ENCODE measurements around the gene TEX48.

Gene TEX48

DNA sequence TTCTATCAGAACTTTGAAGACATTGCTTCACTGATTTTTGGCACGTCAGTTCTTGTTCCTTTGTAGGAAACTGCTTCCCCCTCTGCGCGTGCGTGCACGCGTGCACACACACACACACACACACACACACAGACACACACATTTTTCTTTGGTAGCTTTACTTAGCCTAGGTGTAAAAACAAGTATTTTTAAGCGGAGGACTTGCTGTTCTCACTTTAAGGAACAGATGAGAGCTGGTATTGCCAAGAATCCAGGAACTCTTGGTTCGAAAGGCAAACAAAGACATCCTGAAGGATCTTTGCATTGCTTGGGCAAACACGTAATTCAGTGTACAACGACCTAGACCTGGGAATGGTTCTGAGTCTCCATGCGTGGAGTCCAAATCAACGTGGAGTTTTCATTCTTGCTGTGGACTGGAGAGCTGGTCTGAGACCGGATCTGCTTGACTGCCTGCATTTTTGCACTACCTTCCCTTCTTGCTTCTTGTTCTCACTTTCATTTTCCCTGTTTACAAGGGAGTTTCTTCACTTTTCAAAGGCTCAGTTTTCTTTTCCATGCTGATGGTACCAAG lies 62.7 kb downstream of the TEX48 start:
- no peak for DNase-seq

DNA sequence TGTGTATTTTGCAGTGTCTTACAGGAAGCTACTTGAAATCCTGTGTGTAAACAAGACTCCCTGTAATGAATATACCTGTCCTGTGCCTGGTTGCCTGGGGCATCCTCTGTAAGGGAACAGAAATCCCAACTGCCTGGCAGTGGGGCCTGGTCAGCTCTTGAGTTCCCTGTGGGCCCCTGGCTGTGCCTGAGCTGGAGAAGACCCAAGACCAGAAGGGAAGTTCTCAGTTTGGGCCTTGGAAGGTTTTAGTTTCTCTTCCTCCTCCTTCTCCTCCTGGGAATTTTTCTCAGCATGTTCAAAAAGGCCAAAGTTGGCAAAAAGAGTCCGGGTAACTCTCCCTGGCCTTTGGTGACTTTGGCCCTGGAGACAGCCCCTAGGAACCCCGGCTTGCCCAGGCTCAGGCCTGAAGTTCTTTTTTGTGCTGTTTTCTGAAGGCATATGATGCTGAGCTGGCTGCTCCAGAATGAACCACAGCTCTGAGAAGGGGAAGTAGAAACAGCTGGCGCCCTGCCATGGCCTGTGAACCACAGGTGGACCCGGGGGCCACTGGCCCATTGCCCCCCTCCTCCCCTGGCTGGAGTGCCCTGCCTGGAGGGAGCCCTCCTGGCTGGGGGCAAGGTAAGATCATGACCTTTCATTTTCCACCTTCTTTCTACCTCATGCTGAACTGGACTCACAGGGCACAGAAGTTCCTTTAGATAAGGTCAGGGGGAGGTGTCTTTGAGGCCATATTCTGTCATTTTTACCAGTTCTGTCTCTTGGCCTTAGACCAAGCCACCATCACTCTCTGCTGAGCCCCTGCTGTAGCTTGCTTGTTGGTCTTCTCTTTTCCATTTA lies 65.1 kb downstream of the TEX48 start:
- DNase-seq = no peak
